GM12865 (cell line): ENCODE data around the gene PSMG4.
"Not testable (repeated sequence)": the region's sequence is repeated elsewhere in the genome, so short reads cannot be mapped to it uniquely, and the experiment has no call there.

Experiments
- DNase-seq: peaks from one replicate; pipeline ENCODE4 v3.0.0; 2010; ENCODE audit warnings: low read depth
- H3K4me3 ChIP-seq: 2 replicates; pipeline ENCODE4 v1.5.1; 2011; ENCODE audit warnings: mild to moderate bottlenecking, low read depth, low read length, control low read depth
- TF ChIP-seq, protein P1 (sequence below): IDR thresholded peaks from 2 replicates; pipeline ENCODE4 v1.5.1; 2011; ENCODE audit warnings: low read length, control low read depth, low read depth, inconsistent platforms; ENCODE audit not compliant: insufficient read depth; ENCODE audit errors: missing control alignments

Gene PSMG4

DNA sequence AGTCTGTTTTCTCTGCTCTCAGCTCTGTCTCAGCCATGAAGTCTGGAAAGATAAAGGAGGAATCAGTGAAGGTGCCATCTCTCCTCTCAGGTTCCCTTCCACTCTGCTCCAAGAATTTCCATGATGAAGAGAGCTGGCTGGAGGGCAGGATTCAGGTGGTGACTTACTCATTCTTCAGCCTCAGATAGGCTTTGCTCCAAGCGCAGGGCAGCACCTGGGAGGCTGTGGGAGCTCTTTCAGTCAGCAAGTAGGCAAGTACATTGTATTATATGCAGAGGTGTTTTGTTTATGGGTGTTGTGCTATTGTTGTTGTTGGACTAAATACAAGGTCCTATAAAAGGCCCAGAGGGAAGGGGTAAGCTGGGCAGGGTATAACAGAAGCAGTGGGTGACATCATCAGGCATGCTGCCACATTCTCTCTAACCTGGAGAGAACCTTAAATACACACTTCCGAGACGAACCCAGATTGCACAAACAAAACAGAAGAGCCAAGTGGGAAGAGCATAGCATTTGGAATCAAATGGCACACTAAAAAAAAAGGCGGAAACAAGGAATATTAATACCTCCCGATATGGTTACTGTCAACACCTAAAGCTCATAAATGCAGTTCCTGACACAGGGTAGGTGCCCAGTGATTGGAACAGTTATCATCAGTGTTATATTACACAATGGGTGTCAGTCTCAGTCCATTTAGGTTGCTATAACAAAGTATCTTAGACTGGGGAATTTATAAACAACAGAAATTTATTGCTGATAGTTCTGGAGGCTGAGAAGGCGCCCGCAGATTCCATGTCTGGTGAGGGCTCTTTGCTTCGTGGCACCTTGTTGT is 14.5 kb upstream of the PSMG4 start:
- H3K4me3 ChIP-seq, result no peak overlapping the region
- DNase-seq, result no peak
- TF ChIP-seq, protein P1, sequence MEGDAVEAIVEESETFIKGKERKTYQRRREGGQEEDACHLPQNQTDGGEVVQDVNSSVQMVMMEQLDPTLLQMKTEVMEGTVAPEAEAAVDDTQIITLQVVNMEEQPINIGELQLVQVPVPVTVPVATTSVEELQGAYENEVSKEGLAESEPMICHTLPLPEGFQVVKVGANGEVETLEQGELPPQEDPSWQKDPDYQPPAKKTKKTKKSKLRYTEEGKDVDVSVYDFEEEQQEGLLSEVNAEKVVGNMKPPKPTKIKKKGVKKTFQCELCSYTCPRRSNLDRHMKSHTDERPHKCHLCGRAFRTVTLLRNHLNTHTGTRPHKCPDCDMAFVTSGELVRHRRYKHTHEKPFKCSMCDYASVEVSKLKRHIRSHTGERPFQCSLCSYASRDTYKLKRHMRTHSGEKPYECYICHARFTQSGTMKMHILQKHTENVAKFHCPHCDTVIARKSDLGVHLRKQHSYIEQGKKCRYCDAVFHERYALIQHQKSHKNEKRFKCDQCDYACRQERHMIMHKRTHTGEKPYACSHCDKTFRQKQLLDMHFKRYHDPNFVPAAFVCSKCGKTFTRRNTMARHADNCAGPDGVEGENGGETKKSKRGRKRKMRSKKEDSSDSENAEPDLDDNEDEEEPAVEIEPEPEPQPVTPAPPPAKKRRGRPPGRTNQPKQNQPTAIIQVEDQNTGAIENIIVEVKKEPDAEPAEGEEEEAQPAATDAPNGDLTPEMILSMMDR, result no peak

DNA sequence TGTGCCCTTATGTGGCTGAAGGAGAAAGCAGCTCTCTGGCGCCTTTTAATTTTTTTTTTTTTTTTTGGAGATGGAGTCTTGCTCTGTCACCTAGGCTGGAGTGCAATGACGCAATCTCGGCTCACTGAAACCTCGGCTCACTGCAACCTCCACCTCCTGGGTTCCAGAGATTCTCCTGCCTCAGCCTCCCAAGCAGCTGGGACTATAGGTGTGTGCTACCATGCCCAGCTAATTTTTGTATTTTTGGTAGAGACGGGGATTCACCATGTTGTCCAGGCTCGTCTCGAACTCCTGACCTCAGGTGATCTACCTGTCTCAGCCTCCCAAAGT is 13.9 kb upstream of the PSMG4 start:
- DNase-seq, H3K4me3 ChIP-seq: not testable (repeated sequence)

DNA sequence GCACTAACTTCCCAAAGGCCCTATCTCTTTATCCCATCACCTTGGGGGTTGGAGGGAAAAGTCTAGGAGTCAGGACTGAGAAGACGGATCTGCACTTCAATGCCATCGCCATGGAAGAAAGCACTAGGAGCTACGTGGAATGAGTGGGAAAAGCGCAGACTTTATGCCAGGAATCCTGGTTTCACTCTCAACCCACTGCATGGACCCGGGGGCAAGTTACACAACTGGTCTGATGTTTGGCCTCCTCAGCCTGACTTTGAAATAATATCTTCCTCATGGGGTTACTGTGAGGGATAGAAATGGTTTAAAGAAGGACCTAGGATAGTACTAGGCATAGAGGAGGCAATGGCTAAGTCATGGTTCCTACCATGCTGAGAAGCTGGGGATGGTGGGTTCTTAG is 13.5 kb upstream of the PSMG4 start:
- DNase-seq, result no peak
- TF ChIP-seq, protein P1, result no peak
- H3K4me3 ChIP-seq, result no peak overlapping the region

DNA sequence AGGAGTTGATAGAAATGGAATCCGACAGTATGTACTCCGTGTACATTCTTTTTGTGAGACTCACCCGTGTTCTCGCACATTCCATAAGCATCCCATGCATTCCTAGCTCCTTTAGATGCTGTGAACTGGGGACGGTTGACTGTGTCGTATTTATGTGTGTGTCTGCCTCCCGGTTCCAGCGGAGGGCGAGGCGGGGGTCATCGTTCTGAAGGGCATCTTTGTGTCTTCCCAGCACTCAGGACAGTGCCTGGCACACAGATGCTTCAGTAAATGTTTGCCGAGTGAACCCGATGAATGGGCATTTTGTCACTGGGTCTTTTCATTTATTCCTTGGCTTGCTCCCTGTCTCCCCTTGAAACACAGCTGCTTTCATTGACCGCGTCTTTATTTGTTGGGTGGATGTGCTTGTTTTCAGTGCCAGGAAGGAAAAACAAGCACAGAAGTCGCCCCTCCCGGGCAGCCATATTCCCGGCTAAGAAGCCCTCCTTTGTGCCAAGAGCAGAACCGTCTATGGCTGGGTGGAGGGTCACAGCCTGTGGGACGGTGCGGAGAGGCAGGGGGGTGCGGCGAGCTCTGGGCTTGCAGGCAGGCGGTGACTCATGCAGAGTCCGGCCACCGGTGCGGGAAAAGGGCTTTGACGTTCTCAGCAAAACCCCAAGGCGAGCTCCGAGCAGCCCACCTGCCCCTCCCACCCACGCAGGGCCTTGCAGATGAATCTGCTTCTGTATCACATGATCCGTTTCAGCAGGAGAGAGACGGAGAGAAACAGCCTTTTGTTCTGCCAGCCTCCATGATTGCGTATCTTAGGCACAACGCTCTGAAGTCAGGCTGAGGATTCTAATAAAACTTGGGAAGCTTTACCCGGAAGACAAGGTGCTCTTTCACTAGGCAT is 11.2 kb upstream of the PSMG4 start:
- H3K4me3 ChIP-seq, result no peak overlapping the region
- no peak for DNase-seq

DNA sequence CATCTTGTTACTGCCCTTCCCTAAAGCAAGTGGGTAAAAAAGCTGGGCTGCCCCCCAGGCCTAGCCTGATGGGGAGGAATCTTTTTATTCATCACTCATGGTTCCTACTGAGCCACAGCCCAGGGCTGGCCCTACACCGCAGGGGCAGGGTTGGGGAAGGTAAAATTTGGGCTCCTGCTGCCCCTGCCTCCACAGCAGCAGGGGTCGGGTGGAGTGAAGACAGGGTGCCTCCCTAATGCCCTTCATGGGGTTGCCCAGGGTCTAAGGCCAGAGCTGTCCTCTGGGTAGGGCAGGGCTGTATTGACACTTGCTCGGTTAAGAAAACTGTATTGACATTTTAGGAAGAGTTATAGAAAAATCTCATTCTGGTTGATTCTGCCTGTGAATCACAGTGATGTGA is 8.9 kb upstream of the PSMG4 start:
- DNase-seq, result no peak
- TF ChIP-seq, protein P1, result no peak
- no peak overlapping the region for H3K4me3 ChIP-seq

More for the DNA sequence above, 11.2 kb upstream of the PSMG4 start:
- TF ChIP-seq, protein P1, result no peak

DNA sequence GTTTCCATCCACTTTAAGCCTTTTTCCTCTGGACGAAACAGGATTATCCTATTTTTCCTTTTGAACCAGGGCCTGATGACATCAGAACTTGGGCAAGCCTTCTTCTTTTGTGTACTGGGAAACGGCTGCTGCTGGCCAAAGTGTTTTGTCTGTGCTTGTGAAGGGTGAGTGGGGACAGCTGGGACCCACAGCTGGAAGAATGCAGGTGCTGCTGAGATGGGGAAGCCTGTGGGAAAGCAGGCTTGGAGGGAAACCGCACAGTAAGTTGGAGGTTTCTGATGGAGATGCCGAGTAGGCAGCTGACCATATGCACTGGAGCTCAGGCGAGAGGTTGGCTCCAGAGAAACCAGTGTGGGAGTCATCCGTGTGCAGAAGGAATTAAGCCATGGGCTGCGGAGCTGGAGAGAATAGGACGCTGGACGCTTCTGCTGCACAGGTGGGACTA is 8.5 kb upstream of the PSMG4 start:
- TF ChIP-seq, protein P1, result no peak
- DNase-seq, result no peak
- H3K4me3 ChIP-seq, result no peak overlapping the region
